Activated T-cell treated with anti-CD3 and anti-CD28 coated beads for 24 hours (primary cell): ENCODE measurements around the gene GJB3.
"Not testable (repeated sequence)": the region's sequence is repeated elsewhere in the genome, so short reads cannot be mapped to it uniquely, and the experiment has no call there.

ENCODE experiments used
- DNase-seq: peaks from one replicate; pipeline ENCODE4 v3.0.0-alpha.2; 2020; ENCODE audit warnings: low read depth

The GJB3 gene

GRCh38 chr1:34761176-34761761 lies 19.7 kb upstream of the GJB3 start:
- DNase-seq: no peak

GRCh38 chr1:34761776-34762307 lies 19.2 kb upstream of the GJB3 start:
- DNase-seq: no peak

GRCh38 chr1:34762474-34763141 lies 18.4 kb upstream of the GJB3 start:
- DNase-seq: no peak

GRCh38 chr1:34763142-34763781 lies 17.8 kb upstream of the GJB3 start:
- no peak for DNase-seq

- no peak for DNase-seq
Observed at GRCh38 chr1:34768856-34769255, 12.2 kb upstream of the GJB3 start.

GRCh38 chr1:34770891-34771504 lies 10.0 kb upstream of the GJB3 start:
- no peak for DNase-seq

- DNase-seq: no peak
Observed at GRCh38 chr1:34771573-34772371, 9.2 kb upstream of the GJB3 start.

GRCh38 chr1:34773114-34773513 lies 7.9 kb upstream of the GJB3 start:
- DNase-seq: not testable (repeated sequence)

- no peak for DNase-seq
Observed at GRCh38 chr1:34774957-34775356, 6.1 kb upstream of the GJB3 start.

- no peak for DNase-seq
Observed at GRCh38 chr1:34776911-34777310, 4.1 kb upstream of the GJB3 start.

GRCh38 chr1:34777519-34778321 lies 3.3 kb upstream of the GJB3 start:
- DNase-seq: no peak

- DNase-seq: no peak
Observed at GRCh38 chr1:34778381-34778780, 2.6 kb upstream of the GJB3 start.

GRCh38 chr1:34779005-34779404 lies 2.0 kb upstream of the GJB3 start:
- DNase-seq: no peak

GRCh38 chr1:34779526-34779925 lies 1.5 kb upstream of the GJB3 start:
- no peak for DNase-seq

- DNase-seq: no peak
Observed at GRCh38 chr1:34779962-34780361, 1.1 kb upstream of the GJB3 start.

- DNase-seq: no peak
Observed at GRCh38 chr1:34780528-34780927, 486 bp upstream of the GJB3 start.

- DNase-seq: no peak
Observed at GRCh38 chr1:34781844-34782391, 904 bp downstream of the GJB3 start.

GRCh38 chr1:34784751-34785221 lies 3.8 kb downstream of the GJB3 start:
- no peak for DNase-seq

- DNase-seq: no peak
Observed at GRCh38 chr1:34785231-34785874, 4.3 kb downstream of the GJB3 start.

- DNase-seq: no peak
Observed at GRCh38 chr1:34785875-34786470, 5.0 kb downstream of the GJB3 start.
